HG03139 (cell line): ENCODE data around the gene HSD17B11.
"Not testable (repeated sequence)": the region's sequence is repeated elsewhere in the genome, so short reads cannot be mapped to it uniquely, and the experiment has no call there.

ENCODE experiments used
- ATAC-seq: cut with Tn5 transposase; IDR thresholded peaks from one replicate; pipeline ENCODE4 v1.9.1; 2021; ENCODE audit not compliant: unreplicated experiment

The HSD17B11 gene

GRCh38 chr4:87405211-87405820, 14.3 kb upstream of the HSD17B11 start:
- ATAC-seq = no peak

- not testable (repeated sequence) for ATAC-seq
Observed at GRCh38 chr4:87403732-87404131, 12.7 kb upstream of the HSD17B11 start.

GRCh38 chr4:87399954-87400353, 9.0 kb upstream of the HSD17B11 start:
- no peak for ATAC-seq

- no peak for ATAC-seq
Observed at GRCh38 chr4:87399148-87399547, 8.2 kb upstream of the HSD17B11 start.

DNA sequence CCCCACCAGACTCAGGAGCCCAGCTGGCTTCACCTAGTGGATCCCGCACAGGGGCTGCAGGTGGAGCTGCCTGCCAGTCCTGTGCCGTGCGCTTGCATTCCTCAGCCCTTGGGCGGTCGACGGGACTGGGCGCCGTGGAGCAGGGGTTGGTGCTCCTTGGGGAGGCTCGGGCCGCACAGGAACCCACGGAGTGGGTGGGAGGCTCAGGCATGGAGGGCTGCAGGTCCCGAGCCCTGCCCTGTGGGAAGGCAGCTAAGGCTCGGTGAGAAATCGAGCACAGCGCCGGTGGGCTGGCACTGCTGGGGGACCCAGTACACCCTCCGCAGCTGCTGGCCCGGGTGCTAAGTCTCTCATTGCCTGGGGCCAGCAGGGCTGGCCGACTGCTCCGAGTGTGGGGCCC, 4.9 kb upstream of the HSD17B11 start:
- not testable (repeated sequence) for ATAC-seq

DNA sequence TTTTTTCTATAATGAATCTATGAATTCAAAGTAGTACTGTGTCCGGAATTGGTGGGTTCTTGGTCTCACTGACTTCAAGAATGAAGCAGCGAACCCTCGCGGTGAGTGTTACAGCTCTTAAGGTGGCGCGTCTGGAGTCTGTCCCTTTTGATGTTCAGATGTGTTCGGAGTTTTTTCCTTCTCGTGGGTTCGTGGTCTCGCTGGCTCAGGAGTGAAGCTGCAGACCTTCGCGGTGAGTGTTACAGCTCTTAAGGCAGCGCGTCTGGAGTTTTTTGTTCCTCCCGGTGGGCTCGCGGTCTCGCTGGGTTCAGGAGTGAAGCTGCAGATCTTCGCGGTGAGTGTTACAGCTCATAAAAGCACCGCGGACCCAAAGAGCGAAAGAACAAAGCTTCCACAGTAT, 4.1 kb upstream of the HSD17B11 start:
- not testable (repeated sequence) for ATAC-seq

DNA sequence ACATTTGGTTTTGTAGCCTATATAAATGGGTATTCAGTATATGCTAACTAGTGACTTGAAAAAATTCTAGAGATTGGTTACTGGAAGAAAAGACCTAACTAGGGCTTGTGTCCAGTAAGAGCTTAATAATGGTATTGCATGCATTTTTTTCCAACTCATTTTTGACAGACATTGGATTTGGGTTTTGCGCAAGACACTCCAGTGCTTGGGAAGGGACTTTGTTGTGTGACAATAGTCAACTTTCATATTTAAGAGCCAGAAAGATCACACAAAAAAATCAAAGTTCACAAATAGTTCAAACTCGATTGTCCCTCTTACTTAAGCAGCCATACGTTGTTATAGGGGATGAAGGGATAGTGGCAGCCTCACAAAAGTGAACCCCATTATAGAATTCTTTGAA, 1.2 kb upstream of the HSD17B11 start:
- ATAC-seq = no peak

DNA sequence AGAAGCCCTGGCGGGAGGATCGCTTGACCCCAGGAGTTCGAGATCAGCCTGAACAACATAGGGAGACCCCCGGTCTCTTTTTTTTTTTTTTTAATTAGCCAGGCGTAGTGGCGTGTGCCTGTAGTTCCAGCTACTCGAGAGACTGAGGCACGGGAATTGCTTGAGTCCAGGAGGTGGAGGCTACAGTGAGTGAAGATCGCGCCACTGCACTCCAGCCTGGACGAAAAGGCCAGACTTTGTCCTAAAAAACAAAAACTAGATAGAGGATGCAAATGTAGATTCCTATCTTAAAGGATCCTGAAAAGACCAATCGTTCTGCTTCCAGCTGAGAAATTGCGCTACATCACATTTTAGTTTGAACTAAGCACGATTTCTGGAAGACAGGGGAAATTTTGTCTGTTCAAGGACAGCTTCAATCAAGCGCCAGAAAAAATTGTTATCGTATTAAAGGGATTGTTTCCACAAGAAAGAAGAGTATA, 627 bp upstream of the HSD17B11 start:
- no peak for ATAC-seq

DNA sequence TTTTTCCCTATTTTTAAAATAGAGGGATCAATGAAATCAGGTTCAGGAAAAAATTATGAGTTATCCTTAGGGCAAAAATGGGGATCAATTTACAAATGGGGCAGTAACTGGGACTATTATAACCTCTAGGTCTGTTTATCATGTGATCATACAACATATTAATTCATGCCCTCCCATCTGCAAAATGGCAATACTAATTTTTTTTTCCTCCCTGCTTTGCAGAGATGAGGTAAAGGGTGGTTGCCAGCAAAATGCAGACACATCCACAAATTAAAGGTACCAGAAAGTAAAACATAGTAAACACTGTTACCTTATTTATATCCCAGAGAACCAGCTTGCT, 467 bp downstream of the HSD17B11 start:
- ATAC-seq = no peak

DNA sequence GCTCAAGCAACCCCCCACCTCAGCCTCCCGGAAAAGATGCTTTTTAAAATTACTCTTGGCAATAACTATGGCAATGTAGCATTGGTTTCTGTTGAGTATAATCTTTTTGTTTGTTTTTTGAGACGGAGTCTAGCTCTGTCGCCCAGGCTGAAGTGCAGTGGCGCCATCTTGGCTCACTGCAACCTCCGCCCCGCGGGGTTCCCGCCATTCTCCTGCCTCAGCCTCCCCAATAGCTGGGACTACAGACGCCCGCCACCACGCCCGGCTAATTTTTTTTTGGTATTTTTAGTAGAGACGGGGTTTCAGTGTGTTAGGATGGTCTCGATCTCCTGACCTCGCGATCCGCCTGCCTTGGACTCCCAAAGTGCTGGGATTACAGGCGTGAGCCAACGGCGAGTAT, 933 bp downstream of the HSD17B11 start:
- not testable (repeated sequence) for ATAC-seq

- no peak for ATAC-seq
Observed at GRCh38 chr4:87388901-87389300, 2.1 kb downstream of the HSD17B11 start.

- no peak for ATAC-seq
Observed at GRCh38 chr4:87387237-87387636, 3.8 kb downstream of the HSD17B11 start.

GRCh38 chr4:87384466-87385132, 6.4 kb downstream of the HSD17B11 start:
- ATAC-seq = not testable (repeated sequence)

DNA sequence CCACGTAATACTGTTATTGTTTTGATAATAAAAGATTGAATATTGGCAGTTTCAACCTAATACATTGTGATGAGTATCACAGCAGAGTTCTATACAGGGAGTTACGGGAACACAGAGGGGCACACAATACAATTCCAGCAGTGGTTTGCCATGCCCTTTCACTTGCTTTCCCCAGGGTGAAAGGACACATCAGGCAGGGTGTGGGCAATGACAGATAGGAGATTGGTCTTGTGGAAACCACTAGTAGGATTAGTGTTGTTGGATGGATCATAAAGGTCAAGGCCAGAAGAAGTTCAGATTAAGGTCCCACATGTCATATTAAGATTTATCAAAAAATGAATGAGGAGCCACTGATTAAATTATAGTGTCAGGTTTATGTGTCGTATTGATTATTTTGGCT, 8.1 kb downstream of the HSD17B11 start:
- ATAC-seq = no peak

DNA sequence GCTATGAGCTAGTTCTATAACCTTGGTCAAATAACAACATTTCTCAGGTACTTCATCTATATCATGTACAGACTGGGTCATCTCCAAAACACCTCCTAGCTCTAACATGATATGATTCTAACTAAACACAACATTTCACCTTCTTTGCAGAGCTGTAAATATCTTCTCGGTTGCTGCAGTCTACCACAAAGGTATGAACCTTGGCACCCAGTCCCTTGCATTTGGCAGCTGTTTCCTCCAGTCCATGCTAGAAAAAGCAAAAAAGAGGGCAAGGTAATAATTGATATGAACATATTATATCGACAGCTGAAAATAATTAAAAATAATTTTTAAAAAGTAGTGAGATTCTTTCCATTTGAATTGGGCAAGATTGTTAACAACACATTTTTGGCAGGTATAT, 8.9 kb downstream of the HSD17B11 start:
- ATAC-seq = no peak

GRCh38 chr4:87377816-87378215, 13.2 kb downstream of the HSD17B11 start:
- ATAC-seq = no peak

DNA sequence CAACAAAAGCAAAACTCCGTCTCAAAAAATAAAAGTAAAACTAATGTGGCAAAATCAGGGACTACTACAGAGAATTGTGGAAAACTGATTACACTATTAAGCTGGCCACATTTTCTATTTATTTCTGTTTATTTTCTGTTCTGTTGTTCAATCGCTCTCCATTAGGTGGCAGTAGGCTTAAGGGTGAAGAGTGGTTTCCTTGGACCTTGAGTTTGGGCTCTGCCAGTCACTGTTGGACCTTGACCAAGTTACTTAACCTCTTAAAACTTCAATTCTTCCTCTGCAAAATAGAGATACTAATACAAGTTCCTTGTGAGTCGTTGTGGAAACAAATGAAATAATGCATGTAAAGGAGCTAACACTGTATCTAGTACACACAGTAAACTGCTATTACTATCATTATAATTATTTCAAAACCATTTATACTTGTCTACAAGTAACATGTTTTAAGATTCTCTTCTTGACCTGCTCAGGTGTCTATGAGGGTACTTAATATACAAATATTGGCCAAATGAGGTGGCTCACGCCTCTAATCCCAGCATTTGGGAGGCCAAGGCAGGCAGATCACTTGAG, 15.2 kb downstream of the HSD17B11 start:
- no peak for ATAC-seq

DNA sequence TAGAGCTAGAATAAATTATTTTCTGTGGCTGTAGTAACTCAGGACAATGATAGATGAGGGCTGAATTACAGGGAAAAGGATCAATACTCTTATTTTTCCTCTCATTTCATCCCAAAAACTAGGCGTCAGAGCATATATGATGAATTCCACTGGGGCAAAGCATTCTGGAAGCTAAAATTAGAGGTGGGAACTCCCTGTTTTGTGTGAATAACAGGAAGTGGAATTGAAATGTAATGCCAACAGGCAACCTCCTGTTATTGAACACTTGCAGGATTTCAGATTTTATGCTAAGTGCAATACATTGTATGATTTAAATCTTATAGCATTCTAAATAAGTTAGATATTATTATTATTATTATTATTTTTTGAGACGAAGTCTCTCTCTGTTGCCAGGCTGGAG, 20.9 kb downstream of the HSD17B11 start:
- no peak for ATAC-seq

- no peak for ATAC-seq
Observed at GRCh38 chr4:87366521-87367162, 24.3 kb downstream of the HSD17B11 start.

DNA sequence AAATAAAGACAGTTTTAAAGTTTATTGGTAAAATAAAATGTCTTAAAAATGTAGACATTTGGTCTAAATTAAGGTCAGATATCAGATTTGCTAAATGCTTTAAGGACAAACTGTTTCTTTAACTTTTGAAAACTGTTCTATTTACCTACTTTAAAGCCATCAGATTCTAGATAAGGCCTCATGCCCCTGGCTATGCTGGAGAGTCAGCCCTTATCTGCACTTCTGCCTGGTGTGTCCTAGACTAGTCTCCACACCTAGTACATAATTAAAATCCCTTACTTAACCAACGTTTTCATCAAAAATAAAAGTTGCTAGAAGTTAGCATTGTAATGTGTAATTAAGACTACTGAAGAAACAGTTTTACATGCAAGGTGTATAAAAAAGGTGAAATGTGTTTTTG, 25.6 kb downstream of the HSD17B11 start:
- no peak for ATAC-seq

GRCh38 chr4:87363552-87363951, 27.4 kb downstream of the HSD17B11 start:
- no peak for ATAC-seq

- no peak for ATAC-seq
Observed at GRCh38 chr4:87360338-87360935, 30.6 kb downstream of the HSD17B11 start.
